Measurements from ENCODE around the gene ATP2B3. TPM values are rescaled to one million over a fixed set of nuclear protein-coding genes. Genes with fewer than 3 reads are reported as not detected.

The ATP2B3 gene
- total RNA-seq, 4 donors from 2014 or later = not detected

DNA sequence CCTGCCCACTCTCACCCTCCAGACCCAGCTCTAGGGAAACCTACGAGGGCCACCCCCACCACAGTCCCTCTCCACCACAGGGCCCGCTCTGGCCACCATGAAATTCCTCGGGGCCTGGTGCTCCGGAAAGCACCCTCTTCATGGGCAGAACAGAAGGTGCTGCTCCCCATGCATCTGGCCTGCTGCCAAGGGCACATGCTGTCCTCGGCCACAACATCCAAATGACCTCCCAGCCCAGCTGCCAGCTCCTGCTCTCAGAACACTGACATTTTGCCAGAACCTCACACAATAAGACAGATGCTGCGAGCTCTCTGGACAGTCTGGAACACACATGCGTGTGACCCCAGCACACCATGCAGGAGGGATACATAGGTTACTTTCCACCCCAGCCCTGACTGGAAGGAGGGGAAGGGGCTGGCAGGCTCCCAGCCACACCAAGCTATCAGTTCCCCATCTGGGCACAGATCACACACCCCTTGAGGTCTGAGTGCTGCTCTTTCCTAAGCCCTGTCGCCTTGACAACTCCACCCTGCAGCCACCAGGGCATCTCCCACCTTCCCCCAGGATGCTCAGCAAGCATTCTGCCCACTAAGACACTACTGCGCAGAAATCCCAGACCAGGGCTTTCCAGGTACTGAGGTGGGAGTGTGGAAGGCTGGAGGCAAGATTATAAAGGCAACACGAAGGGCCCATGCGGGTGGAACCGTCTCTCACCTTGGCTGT, 75.7 kb downstream of the ATP2B3 start:
- Histone ChIP-seq H3K27ac (no peak overlapping the region), H3K4me3 (no peak overlapping the region), H3K36me3 (peaks cover 40% of the 10 kb centered on the region), H3K9me3 (no peaks in the 10 kb centered on the region), H3K27me3 (no peaks in the 10 kb centered on the region), H3K4me1 (peaks cover 6% of the 10 kb centered on the region)
- DNase-seq (ENCODE audit: low spot score in 2 of 2) = no peak
- WGBS = 86% methylated on average over 7 of the region's 12 CpGs
- TF ChIP-seq POLR2A (IDR thresholded peaks at IDR 0.05) (no peak), EP300 (IDR thresholded peaks at IDR 0.05) (no peak)
- TF ChIP-seq, protein P1, sequence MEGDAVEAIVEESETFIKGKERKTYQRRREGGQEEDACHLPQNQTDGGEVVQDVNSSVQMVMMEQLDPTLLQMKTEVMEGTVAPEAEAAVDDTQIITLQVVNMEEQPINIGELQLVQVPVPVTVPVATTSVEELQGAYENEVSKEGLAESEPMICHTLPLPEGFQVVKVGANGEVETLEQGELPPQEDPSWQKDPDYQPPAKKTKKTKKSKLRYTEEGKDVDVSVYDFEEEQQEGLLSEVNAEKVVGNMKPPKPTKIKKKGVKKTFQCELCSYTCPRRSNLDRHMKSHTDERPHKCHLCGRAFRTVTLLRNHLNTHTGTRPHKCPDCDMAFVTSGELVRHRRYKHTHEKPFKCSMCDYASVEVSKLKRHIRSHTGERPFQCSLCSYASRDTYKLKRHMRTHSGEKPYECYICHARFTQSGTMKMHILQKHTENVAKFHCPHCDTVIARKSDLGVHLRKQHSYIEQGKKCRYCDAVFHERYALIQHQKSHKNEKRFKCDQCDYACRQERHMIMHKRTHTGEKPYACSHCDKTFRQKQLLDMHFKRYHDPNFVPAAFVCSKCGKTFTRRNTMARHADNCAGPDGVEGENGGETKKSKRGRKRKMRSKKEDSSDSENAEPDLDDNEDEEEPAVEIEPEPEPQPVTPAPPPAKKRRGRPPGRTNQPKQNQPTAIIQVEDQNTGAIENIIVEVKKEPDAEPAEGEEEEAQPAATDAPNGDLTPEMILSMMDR (IDR thresholded peaks at IDR 0.05) = no peak

GRCh38 chrX:153593811-153594500, 76.5 kb downstream of the ATP2B3 start:
- no peaks in the 10 kb centered on the region for H3K9me3 ChIP-seq
- H3K36me3 ChIP-seq = peaks cover 36% of the 10 kb centered on the region
- DNase-seq (ENCODE audit: low spot score in 2 of 2) = no peak
- H3K27me3 ChIP-seq = no peaks in the 10 kb centered on the region
- WGBS = 84% methylated on average over 21 of the region's 22 CpGs
- H3K4me3 ChIP-seq = no peak overlapping the region
- no peak overlapping the region for H3K27ac ChIP-seq
- TF ChIP-seq EP300 (IDR thresholded peaks at IDR 0.05) = no peak
- TF ChIP-seq, protein P1 (IDR thresholded peaks at IDR 0.05) = no peak
- TF ChIP-seq POLR2AphosphoS5 (IDR thresholded peaks at IDR 0.05) = no peak
- no peak for TF ChIP-seq POLR2A (IDR thresholded peaks at IDR 0.05)
- peaks cover 7% of the 10 kb centered on the region for H3K4me1 ChIP-seq

DNA sequence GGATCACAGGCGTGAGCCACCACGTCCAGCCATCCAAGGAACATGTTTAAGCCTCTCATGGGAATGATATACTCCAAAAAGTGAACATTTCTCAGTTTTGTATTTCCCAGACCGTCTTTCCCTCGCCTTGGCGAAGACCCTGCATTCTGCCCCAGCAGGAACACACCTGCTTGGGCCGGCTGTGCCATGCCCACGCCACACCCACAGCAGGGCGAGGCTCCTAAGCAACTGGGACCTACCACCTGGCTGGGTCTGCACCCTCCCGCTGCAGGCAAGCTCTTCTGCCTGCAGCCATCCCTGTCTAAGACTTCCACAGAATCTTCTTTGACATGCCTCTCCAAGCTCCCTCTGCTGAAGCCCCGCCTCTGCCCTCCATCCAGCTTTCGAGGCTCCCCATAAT, 77.9 kb downstream of the ATP2B3 start:
- Histone ChIP-seq H3K4me3 (no peak overlapping the region), H3K27me3 (no peaks in the 10 kb centered on the region), H3K4me1 (peaks cover 14% of the 10 kb centered on the region), H3K9me3 (no peaks in the 10 kb centered on the region), H3K36me3 (peaks cover 36% of the 10 kb centered on the region), H3K27ac (no peak overlapping the region)
- 81% methylated on average over 8 of the region's 11 CpGs for WGBS
- TF ChIP-seq, protein P1 (IDR thresholded peaks at IDR 0.05) = no peak
- TF ChIP-seq POLR2AphosphoS5 (IDR thresholded peaks at IDR 0.05) (no peak), EP300 (IDR thresholded peaks at IDR 0.05) (no peak), POLR2A (IDR thresholded peaks at IDR 0.05) (no peak)
- DNase-seq (ENCODE audit: low spot score in 2 of 2) = no peak

DNA sequence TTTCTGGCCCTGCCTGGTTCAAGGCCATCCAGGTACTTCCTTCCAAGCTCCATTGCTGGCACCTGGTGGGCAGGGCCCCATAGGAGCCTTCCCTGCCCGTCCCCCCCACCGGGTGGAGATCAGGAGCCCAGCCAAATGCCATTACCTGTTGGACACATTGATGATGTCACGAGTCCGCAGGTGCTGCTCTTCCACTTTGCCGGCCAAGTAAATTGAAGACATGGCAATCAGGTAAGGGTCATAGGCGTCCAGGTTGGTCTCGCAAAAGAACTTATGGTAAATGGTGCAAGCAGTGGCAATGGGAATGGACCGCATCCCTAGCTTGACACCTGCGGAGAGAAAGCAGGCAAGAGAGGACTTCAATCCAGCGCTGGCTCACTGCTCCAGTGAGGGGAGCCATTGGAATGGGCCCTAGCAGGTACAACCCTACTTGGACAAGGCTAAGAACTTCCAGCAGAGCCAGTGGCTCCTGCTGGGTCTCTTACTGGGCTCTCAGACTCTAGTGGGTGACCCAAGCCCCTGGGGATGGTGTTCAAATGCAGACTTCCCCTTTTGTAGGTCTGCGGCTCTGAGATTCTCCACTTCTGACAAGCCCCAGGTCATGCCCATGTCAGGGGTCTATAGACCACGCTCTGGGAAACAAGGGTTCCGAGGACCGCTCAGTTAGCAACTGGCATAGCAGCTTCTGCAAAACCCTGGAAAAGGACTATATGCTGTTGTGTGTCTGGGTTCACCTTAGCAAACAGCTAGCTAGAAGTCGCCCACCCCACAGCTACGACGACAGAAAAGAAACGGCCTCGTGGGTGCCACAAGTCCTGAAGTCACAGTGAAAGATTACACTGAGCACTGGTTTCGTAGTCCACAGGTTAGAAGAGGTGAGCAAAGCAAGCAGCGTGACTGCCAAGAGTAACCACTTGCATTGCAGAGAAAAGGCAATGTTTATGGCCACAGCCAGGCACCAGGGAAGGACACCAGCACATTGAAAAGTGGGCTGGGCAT, 78.7 kb downstream of the ATP2B3 start:
- H3K9me3 ChIP-seq = no peaks in the 10 kb centered on the region
- DNase-seq (ENCODE audit: low spot score in 2 of 2) = no peak
- peaks cover 30% of the 10 kb centered on the region for H3K36me3 ChIP-seq
- H3K27me3 ChIP-seq = no peaks in the 10 kb centered on the region
- TF ChIP-seq POLR2AphosphoS5 (IDR thresholded peaks at IDR 0.05) (no peak), POLR2A (IDR thresholded peaks at IDR 0.05) (no peak), EP300 (IDR thresholded peaks at IDR 0.05) (no peak)
- TF ChIP-seq, protein P1 (IDR thresholded peaks at IDR 0.05) = no peak
- H3K4me3 ChIP-seq = no peak overlapping the region
- WGBS = 88% methylated on average over 17 of the region's 21 CpGs
- no peak overlapping the region for H3K27ac ChIP-seq
- peaks cover 22% of the 10 kb centered on the region for H3K4me1 ChIP-seq

Measured in suprapubic skin (tissue), 4 donors.